HEK293 (cell line): Measurements from ENCODE around the gene MTA1.

Experiments
- PRDM2 ChIP-seq: fragments of 450-650 bp; formaldehyde crosslinking; IDR thresholded peaks from 2 replicates; pipeline ENCODE4 v1.5.1; 2016; ENCODE audit warnings: missing biosample characterization, missing genetic modification characterization, borderline replicate concordance
- SCRT1 ChIP-seq: fragments of 450-650 bp; formaldehyde crosslinking; IDR thresholded peaks from 2 replicates; pipeline ENCODE4 v1.5.1; 2016; ENCODE audit warnings: missing biosample characterization, missing genetic modification characterization, borderline replicate concordance
- SCRT2 ChIP-seq: fragments of 450-650 bp; formaldehyde crosslinking; IDR thresholded peaks from 2 replicates; pipeline ENCODE4 v1.5.1; 2016; ENCODE audit warnings: missing biosample characterization, missing genetic modification characterization
- SP2 ChIP-seq: fragments of 450-650 bp; formaldehyde crosslinking; IDR thresholded peaks from 2 replicates; pipeline ENCODE4 v1.5.1; 2016; ENCODE audit warnings: missing biosample characterization, missing genetic modification characterization
- SP3 ChIP-seq: fragments of 450-650 bp; formaldehyde crosslinking; IDR thresholded peaks from 2 replicates; pipeline ENCODE4 v1.5.1; 2016; ENCODE audit warnings: missing biosample characterization, missing genetic modification characterization
- ZBTB1 ChIP-seq: fragments of 450-650 bp; formaldehyde crosslinking; IDR thresholded peaks from 2 replicates; pipeline ENCODE4 v1.5.1; 2016; ENCODE audit warnings: missing biosample characterization, missing genetic modification characterization
- ZBTB7A ChIP-seq: fragments of 450-650 bp; formaldehyde crosslinking; IDR thresholded peaks from 2 replicates; pipeline ENCODE4 v1.5.1; 2016; ENCODE audit warnings: low read depth, missing biosample characterization, missing genetic modification characterization
- ZFHX2 ChIP-seq: fragments of 450-650 bp; formaldehyde crosslinking; conservative IDR thresholded peaks from 2 replicates; pipeline ENCODE4 v1.5.1; 2016; ENCODE audit warnings: missing biosample characterization, missing genetic modification characterization
- ZNF112 ChIP-seq: fragments of 450-650 bp; formaldehyde crosslinking; IDR thresholded peaks from 2 replicates; pipeline ENCODE4 v1.5.0; 2017; ENCODE audit warnings: missing biosample characterization, missing genetic modification characterization
- ZNF133 ChIP-seq: fragments of 450-650 bp; formaldehyde crosslinking; IDR thresholded peaks from 2 replicates; pipeline ENCODE4 v1.5.1; 2016; ENCODE audit warnings: missing biosample characterization, missing genetic modification characterization
- ZNF140 ChIP-seq: fragments of 450-650 bp; formaldehyde crosslinking; IDR thresholded peaks from 2 replicates; pipeline ENCODE4 v1.5.1; 2016; ENCODE audit warnings: missing biosample characterization, missing genetic modification characterization
- ZNF16 ChIP-seq: fragments of 450-650 bp; formaldehyde crosslinking; IDR thresholded peaks from 2 replicates; pipeline ENCODE4 v1.5.1; 2016; ENCODE audit warnings: low read depth, missing biosample characterization, missing genetic modification characterization
- ZNF2 ChIP-seq: fragments of 450-650 bp; formaldehyde crosslinking; IDR thresholded peaks from 2 replicates; pipeline ENCODE4 v1.5.1; 2016; ENCODE audit warnings: missing biosample characterization, missing genetic modification characterization
- ZNF335 ChIP-seq: fragments of 450-650 bp; formaldehyde crosslinking; conservative IDR thresholded peaks from 2 replicates; pipeline ENCODE4 v1.5.1; 2016; ENCODE audit warnings: missing biosample characterization, missing genetic modification characterization
- ZNF514 ChIP-seq: fragments of 450-650 bp; formaldehyde crosslinking; IDR thresholded peaks from 2 replicates; pipeline ENCODE4 v1.5.1; 2016; ENCODE audit warnings: missing biosample characterization, missing genetic modification characterization
- ZNF544 ChIP-seq: fragments of 450-650 bp; formaldehyde crosslinking; IDR thresholded peaks from 2 replicates; pipeline ENCODE4 v1.5.0; 2017; ENCODE audit warnings: missing biosample characterization, missing genetic modification characterization
- ZNF623 ChIP-seq: fragments of 450-650 bp; formaldehyde crosslinking; IDR thresholded peaks from 2 replicates; pipeline ENCODE4 v1.5.1; 2016; ENCODE audit warnings: missing biosample characterization, missing genetic modification characterization
- ZNF704 ChIP-seq: fragments of 450-650 bp; formaldehyde crosslinking; IDR thresholded peaks from 2 replicates; pipeline ENCODE4 v1.5.1; 2016; ENCODE audit warnings: missing biosample characterization, missing genetic modification characterization
- ZSCAN16 ChIP-seq: fragments of 450-650 bp; formaldehyde crosslinking; IDR thresholded peaks from 2 replicates; pipeline ENCODE4 v1.5.1; 2016; ENCODE audit warnings: missing biosample characterization, missing genetic modification characterization
- ZXDB ChIP-seq: fragments of 450-650 bp; formaldehyde crosslinking; IDR thresholded peaks from 2 replicates; pipeline ENCODE4 v1.5.1; 2016; ENCODE audit warnings: missing biosample characterization, missing genetic modification characterization
- TF ChIP-seq, protein P1 (sequence below): fragments of 450-650 bp; formaldehyde crosslinking; IDR thresholded peaks from 2 replicates; pipeline ENCODE4 v1.5.1; 2016; ENCODE audit warnings: missing biosample characterization, missing genetic modification characterization
- TF ChIP-seq, protein P2 (sequence below): fragments of 450-650 bp; IDR thresholded peaks from 2 replicates; pipeline ENCODE4 v1.5.1; 2018; ENCODE audit warnings: missing biosample characterization, mild to moderate bottlenecking, missing genetic modification characterization
- TF ChIP-seq, protein P3 (sequence below): fragments of 450-650 bp; formaldehyde crosslinking; IDR thresholded peaks from 2 replicates; pipeline ENCODE4 v1.5.1; 2016; ENCODE audit warnings: missing biosample characterization, missing genetic modification characterization
- TF ChIP-seq, protein P4 (sequence below): fragments of 450-650 bp; formaldehyde crosslinking; IDR thresholded peaks from 2 replicates; pipeline ENCODE4 v1.5.1; 2016; ENCODE audit warnings: missing biosample characterization, missing genetic modification characterization

The MTA1 gene

DNA sequence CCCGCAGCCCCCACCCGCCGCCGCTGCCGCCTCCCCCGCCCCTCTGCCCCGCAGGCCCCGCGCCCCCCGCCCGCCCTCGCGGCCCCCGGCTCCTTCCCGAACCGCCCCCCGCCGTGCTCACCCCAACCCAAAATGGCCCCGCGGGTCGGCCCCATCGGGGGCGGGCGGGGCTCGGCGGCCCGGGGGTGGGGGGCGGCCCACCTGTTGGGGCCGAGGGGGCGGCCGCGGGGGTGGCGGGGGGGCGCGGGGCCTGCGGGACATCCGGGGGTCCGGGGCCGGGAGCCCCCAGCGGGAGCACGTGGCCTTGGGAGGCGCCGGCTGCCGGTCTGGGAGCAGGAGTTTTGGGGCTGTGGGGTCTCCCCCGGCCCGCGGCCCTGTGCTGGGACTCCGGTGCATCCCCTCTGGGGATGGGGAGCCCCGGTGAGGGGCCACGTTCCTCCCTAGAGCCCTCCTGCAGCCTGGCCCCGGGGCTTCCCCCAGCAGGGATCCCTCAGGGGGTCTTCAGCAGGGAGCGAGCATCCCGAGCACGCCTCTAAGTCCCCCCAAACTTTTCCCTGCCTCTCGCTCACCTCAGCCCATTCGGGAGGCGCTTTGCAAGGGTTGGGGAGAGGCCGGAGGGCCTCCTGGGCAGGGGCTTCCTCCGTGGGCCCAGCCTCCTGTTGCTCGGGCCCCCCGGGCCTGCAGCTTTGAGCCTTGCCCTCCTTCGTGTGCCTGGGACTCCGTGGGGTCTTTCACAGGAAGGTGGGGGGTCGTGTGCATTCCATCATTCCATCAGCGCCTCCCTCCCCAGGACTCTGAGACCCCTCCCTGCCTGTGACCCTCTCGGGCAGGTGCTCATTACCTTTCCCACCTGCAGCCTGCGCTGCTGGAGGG is 710 bp downstream of the MTA1 start (continued):
- TF ChIP-seq, protein P1, sequence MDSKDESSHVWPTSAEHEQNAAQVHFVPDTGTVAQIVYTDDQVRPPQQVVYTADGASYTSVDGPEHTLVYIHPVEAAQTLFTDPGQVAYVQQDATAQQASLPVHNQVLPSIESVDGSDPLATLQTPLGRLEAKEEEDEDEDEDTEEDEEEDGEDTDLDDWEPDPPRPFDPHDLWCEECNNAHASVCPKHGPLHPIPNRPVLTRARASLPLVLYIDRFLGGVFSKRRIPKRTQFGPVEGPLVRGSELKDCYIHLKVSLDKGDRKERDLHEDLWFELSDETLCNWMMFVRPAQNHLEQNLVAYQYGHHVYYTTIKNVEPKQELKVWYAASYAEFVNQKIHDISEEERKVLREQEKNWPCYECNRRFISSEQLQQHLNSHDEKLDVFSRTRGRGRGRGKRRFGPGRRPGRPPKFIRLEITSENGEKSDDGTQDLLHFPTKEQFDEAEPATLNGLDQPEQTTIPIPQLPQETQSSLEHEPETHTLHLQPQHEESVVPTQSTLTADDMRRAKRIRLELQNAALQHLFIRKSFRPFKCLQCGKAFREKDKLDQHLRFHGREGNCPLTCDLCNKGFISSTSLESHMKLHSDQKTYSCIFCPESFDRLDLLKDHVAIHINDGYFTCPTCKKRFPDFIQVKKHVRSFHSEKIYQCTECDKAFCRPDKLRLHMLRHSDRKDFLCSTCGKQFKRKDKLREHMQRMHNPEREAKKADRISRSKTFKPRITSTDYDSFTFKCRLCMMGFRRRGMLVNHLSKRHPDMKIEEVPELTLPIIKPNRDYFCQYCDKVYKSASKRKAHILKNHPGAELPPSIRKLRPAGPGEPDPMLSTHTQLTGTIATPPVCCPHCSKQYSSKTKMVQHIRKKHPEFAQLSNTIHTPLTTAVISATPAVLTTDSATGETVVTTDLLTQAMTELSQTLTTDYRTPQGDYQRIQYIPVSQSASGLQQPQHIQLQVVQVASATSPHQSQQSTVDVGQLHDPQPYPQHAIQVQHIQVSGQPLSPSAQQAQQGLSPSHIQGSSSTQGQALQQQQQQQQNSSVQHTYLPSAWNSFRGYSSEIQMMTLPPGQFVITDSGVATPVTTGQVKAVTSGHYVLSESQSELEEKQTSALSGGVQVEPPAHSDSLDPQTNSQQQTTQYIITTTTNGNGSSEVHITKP (tag by site-specific recombination): no peak
- TF ChIP-seq ZBTB7A (tag by site-specific recombination): 0 out of 2 replicates have a peak, but pooled peaks have one; percentile 7
- TF ChIP-seq ZNF16: no peak
- 0 out of 2 replicates have a peak, but pooled peaks have one; percentile 24 for TF ChIP-seq SCRT1
- TF ChIP-seq ZXDB (tag by site-specific recombination): no peak
- no peak for TF ChIP-seq PRDM2 (tag by site-specific recombination)
- TF ChIP-seq ZNF112 (tag by site-specific recombination): no peak
- TF ChIP-seq, protein P2, sequence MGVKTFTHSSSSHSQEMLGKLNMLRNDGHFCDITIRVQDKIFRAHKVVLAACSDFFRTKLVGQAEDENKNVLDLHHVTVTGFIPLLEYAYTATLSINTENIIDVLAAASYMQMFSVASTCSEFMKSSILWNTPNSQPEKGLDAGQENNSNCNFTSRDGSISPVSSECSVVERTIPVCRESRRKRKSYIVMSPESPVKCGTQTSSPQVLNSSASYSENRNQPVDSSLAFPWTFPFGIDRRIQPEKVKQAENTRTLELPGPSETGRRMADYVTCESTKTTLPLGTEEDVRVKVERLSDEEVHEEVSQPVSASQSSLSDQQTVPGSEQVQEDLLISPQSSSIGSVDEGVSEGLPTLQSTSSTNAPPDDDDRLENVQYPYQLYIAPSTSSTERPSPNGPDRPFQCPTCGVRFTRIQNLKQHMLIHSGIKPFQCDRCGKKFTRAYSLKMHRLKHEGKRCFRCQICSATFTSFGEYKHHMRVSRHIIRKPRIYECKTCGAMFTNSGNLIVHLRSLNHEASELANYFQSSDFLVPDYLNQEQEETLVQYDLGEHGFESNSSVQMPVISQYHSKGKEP: no peak
- TF ChIP-seq, protein P3, sequence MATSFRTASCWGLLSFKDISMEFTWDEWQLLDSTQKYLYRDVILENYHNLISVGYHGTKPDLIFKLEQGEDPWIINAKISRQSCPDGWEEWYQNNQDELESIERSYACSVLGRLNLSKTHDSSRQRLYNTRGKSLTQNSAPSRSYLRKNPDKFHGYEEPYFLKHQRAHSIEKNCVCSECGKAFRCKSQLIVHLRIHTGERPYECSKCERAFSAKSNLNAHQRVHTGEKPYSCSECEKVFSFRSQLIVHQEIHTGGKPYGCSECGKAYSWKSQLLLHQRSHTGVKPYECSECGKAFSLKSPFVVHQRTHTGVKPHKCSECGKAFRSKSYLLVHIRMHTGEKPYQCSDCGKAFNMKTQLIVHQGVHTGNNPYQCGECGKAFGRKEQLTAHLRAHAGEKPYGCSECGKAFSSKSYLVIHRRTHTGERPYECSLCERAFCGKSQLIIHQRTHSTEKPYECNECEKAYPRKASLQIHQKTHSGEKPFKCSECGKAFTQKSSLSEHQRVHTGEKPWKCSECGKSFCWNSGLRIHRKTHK (tag by site-specific recombination): no peak
- peak; percentile 81 for TF ChIP-seq SCRT2
- no peak for TF ChIP-seq ZNF140
- no peak for TF ChIP-seq ZSCAN16 (tag by site-specific recombination)
- peak; percentile 40; the same call in 1 of the 2 replicates for TF ChIP-seq ZNF335
- TF ChIP-seq ZNF514 (tag by site-specific recombination): no peak
- TF ChIP-seq ZNF704 (tag by site-specific recombination): no peak
- no peak for TF ChIP-seq ZNF623
- no peak for TF ChIP-seq ZNF133 (tag by site-specific recombination)
- TF ChIP-seq ZNF2: no peak
- no peak for TF ChIP-seq ZBTB1
- TF ChIP-seq SP3: no peak
- TF ChIP-seq ZFHX2 (tag by site-specific recombination): no peak
- no peak for TF ChIP-seq SP2 (tag by site-specific recombination)
- TF ChIP-seq, protein P4, sequence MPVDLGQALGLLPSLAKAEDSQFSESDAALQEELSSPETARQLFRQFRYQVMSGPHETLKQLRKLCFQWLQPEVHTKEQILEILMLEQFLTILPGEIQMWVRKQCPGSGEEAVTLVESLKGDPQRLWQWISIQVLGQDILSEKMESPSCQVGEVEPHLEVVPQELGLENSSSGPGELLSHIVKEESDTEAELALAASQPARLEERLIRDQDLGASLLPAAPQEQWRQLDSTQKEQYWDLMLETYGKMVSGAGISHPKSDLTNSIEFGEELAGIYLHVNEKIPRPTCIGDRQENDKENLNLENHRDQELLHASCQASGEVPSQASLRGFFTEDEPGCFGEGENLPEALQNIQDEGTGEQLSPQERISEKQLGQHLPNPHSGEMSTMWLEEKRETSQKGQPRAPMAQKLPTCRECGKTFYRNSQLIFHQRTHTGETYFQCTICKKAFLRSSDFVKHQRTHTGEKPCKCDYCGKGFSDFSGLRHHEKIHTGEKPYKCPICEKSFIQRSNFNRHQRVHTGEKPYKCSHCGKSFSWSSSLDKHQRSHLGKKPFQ (tag by site-specific recombination): no peak
- no peak for TF ChIP-seq ZNF544 (tag by site-specific recombination)
